ENCODE measurements around the gene NUFIP2. TPM values are rescaled to one million over a fixed set of nuclear protein-coding genes. Genes with fewer than 3 reads are reported as not detected.

NUFIP2 gene
- total and polyA plus RNA-seq, 4 donors, result 10.2 to 71.6 (median 29.6) TPM

DNA sequence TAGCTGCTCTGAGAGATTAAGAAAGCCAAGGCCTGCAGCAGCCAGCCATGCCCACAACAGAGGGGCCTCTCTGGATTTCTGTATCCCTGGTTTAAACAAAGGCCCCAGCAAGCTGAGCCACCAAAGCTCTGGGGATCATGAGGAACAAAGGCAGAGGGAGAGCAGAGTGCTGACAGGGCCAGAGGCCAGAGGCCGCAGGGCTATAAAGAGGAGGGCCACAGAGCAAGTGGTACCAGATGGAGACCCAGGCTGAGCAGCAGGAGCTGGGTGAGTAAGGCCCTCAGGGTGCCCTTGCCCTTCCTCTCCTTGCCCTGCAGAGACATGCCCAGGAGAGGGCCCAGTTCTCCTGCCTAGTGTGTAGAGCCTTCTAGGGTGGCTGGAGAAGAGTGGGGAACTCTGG, 47.3 kb downstream of the NUFIP2 start, which contains the start of gene CRYBA1:
Gene CRYBA1, plus strand, starts transcription at position 232 of the 400 bp plus-strand sequence. Its CDS starts 5 bp downstream, at position 237.
- WGBS, 2 donors, result 85 to 100% methylated on average over 1 of the region's 1 CpG
- H3K9me3 ChIP-seq (ENCODE audit: control insufficient read depth in 4 of 4, insufficient read depth in 3 of 4, low read length in 3 of 4), result no peaks in the 10 kb centered on the region
- ATAC-seq (ENCODE audit: insufficient read depth, low FRiP score), result no peak

DNA sequence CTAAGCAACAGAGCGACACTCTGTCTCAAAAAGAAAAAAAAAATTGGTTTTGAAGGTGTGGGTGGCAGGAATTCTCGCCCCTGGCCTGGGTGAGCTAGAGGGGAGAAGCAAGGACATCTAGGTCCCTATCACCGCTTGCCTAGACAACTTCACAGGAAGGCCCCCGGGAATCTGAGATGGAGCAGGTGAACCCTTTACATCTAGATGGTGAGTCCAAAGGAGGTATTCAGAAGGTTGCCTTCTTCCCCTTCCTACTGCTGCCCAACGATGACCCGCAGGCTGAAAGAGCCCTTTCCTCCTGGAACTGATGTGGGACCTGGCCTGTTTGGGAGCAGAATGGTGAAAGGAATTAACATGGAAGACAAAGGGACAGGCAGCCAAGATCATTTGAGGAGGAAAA, 48.5 kb downstream of the NUFIP2 start:
- Histone ChIP-seq H3K4me3 (no peak overlapping the region), H3K4me1 (ENCODE audit: control insufficient read depth in 5 of 5, insufficient read depth in 5 of 5, low read length in 5 of 5) (peaks cover 0 to 3% (median 0%) of the 10 kb centered on the region in 5 donors), H3K36me3 (ENCODE audit: control insufficient read depth in 4 of 4, insufficient read depth in 4 of 4, low read length in 4 of 4) (no peaks in the 10 kb centered on the region), H3K27ac (ENCODE audit: low read depth in 1 of 2, low read length in 1 of 2) (no peak overlapping the region), H3K27me3 (ENCODE audit: control insufficient read depth in 3 of 3, insufficient read depth in 3 of 3, low read length in 2 of 3) (peaks cover 0 to 43% (median 5%) of the 10 kb centered on the region in 3 donors), H3K9ac (ENCODE audit: insufficient read depth in 1 of 2, low read length in 2 of 2) (no peak overlapping the region), H3K9me3 (ENCODE audit: control insufficient read depth in 4 of 4, insufficient read depth in 3 of 4, low read length in 3 of 4) (no peaks in the 10 kb centered on the region)
- WGBS, 2 donors, result 92 to 93% methylated on average over 6 of the region's 6 CpGs
- ATAC-seq (ENCODE audit: insufficient read depth, low FRiP score), result no peak
- TF ChIP-seq, protein P1, sequence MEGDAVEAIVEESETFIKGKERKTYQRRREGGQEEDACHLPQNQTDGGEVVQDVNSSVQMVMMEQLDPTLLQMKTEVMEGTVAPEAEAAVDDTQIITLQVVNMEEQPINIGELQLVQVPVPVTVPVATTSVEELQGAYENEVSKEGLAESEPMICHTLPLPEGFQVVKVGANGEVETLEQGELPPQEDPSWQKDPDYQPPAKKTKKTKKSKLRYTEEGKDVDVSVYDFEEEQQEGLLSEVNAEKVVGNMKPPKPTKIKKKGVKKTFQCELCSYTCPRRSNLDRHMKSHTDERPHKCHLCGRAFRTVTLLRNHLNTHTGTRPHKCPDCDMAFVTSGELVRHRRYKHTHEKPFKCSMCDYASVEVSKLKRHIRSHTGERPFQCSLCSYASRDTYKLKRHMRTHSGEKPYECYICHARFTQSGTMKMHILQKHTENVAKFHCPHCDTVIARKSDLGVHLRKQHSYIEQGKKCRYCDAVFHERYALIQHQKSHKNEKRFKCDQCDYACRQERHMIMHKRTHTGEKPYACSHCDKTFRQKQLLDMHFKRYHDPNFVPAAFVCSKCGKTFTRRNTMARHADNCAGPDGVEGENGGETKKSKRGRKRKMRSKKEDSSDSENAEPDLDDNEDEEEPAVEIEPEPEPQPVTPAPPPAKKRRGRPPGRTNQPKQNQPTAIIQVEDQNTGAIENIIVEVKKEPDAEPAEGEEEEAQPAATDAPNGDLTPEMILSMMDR (IDR thresholded peaks at IDR 0.05; ENCODE audit: control extremely low read depth, extremely low read depth), result no peak
- DNase-seq, result no peak

More for the DNA sequence above, 47.3 kb downstream of the NUFIP2 start, which contains the start of gene CRYBA1:
- DNase-seq, result no peak
- no peaks in the 10 kb centered on the region for H3K36me3 ChIP-seq (ENCODE audit: control insufficient read depth in 4 of 4, insufficient read depth in 4 of 4, low read length in 4 of 4)
- no peak within 1 kb of the TSS for H3K4me3 ChIP-seq
- no peaks in the 10 kb centered on the region for H3K4me1 ChIP-seq (ENCODE audit: control insufficient read depth in 5 of 5, insufficient read depth in 5 of 5, low read length in 5 of 5)
- no peak within 1 kb of the TSS for H3K9ac ChIP-seq (ENCODE audit: insufficient read depth in 1 of 2, low read length in 2 of 2)
- H3K27ac ChIP-seq (ENCODE audit: low read depth in 1 of 2, low read length in 1 of 2), result no peak within 1 kb of the TSS
- TF ChIP-seq, protein P1 (IDR thresholded peaks at IDR 0.05; ENCODE audit: control extremely low read depth, extremely low read depth), result no peak
- peaks cover 0 to 45% (median 5%) of the 10 kb centered on the region in 3 donors for H3K27me3 ChIP-seq (ENCODE audit: control insufficient read depth in 3 of 3, insufficient read depth in 3 of 3, low read length in 2 of 3)

DNA sequence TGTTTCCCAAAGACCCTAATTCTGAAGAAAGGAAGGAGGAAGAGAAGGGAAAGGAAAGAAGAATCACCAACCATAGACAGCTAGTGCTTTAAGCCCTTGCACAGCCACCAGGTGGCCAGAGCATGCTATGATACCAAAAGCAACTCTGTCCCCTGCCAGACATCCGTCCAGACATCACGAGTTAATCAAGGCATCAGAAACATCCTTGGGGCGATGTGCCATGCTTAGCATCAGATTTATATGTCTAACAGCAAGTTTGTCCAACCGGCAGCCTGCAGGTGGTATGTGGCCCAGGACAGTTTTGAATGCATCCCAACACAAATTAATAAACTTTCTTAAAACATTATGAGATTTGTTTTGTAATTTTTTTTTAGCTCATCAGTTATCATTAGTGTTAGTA, 50.2 kb downstream of the NUFIP2 start:
- Histone ChIP-seq H3K4me3 (no peak overlapping the region), H3K36me3 (ENCODE audit: control insufficient read depth in 4 of 4, insufficient read depth in 4 of 4, low read length in 4 of 4) (no peaks in the 10 kb centered on the region), H3K4me1 (ENCODE audit: control insufficient read depth in 5 of 5, insufficient read depth in 5 of 5, low read length in 5 of 5) (peaks cover 0 to 3% (median 0%) of the 10 kb centered on the region in 5 donors), H3K27me3 (ENCODE audit: control insufficient read depth in 3 of 3, insufficient read depth in 3 of 3, low read length in 2 of 3) (peaks cover 0 to 35% (median 5%) of the 10 kb centered on the region in 3 donors), H3K9me3 (ENCODE audit: control insufficient read depth in 4 of 4, insufficient read depth in 3 of 4, low read length in 3 of 4) (no peaks in the 10 kb centered on the region), H3K9ac (ENCODE audit: insufficient read depth in 1 of 2, low read length in 2 of 2) (no peak overlapping the region), H3K27ac (ENCODE audit: low read depth in 1 of 2, low read length in 1 of 2) (no peak overlapping the region)
- DNase-seq, result no peak
- 64 to 67% methylated on average over 4 of the region's 4 CpGs for WGBS, 2 donors
- no peak for ATAC-seq (ENCODE audit: insufficient read depth, low FRiP score)
- TF ChIP-seq, protein P1 (IDR thresholded peaks at IDR 0.05; ENCODE audit: control extremely low read depth, extremely low read depth), result no peak

DNA sequence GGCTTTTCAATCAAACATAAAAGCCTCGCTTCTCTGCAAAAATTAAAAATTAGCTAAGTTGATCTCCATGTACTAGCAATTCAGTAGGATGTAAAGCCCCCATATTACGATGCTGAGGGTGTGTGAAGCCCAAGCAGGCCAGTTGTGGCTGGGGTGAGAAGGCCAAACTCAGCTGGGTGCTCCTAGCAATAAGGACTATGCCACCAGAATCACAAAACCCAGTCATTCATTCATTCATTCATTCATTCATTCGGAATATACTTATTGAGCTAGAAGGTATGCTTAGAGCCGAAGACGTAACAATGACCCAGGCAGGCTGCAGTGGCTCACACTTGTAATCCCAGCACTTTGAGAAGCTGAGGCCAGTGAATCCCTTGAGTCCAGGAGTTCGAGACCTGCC, 51.2 kb downstream of the NUFIP2 start:
- ATAC-seq (ENCODE audit: insufficient read depth, low FRiP score), result no peak

More for the DNA sequence above, 51.2 kb downstream of the NUFIP2 start:
- Histone ChIP-seq H3K9me3 (ENCODE audit: control insufficient read depth in 4 of 4, insufficient read depth in 3 of 4, low read length in 3 of 4) (no peaks in the 10 kb centered on the region), H3K4me1 (ENCODE audit: control insufficient read depth in 5 of 5, insufficient read depth in 5 of 5, low read length in 5 of 5) (peaks cover 0 to 3% (median 0%) of the 10 kb centered on the region in 5 donors), H3K36me3 (ENCODE audit: control insufficient read depth in 4 of 4, insufficient read depth in 4 of 4, low read length in 4 of 4) (no peaks in the 10 kb centered on the region), H3K9ac (ENCODE audit: insufficient read depth in 1 of 2, low read length in 2 of 2) (no peak overlapping the region), H3K27me3 (ENCODE audit: control insufficient read depth in 3 of 3, insufficient read depth in 3 of 3, low read length in 2 of 3) (peaks cover 0 to 35% (median 5%) of the 10 kb centered on the region in 3 donors), H3K4me3 (no peak overlapping the region), H3K27ac (ENCODE audit: low read depth in 1 of 2, low read length in 1 of 2) (no peak overlapping the region)
- DNase-seq, result no peak
- TF ChIP-seq, protein P1 (IDR thresholded peaks at IDR 0.05; ENCODE audit: control extremely low read depth, extremely low read depth), result no peak
- WGBS, 2 donors, result 93 to 96% methylated on average over 6 of the region's 6 CpGs

Data from lung (tissue), 12 donors.